HG03060 (cell line): ENCODE results near the gene ALKBH3.

Source experiments
- ATAC-seq: cut with Tn5 transposase; IDR thresholded peaks from one replicate; pipeline ENCODE4 v1.9.1; 2021; ENCODE audit warnings: low read depth, moderate number of reproducible peaks; ENCODE audit not compliant: unreplicated experiment

Gene ALKBH3

GRCh38 chr11:43880640-43881159, at the start of gene ALKBH3:
Gene ALKBH3, plus strand, starts transcription at chr11:43880831. Its CDS starts 1,822 bp downstream, at chr11:43882653.
- ATAC-seq = peak; percentile 95

- no peak for ATAC-seq
These were observed 49.6 kb upstream of the ALKBH3 start for GRCh38 chr11:43830928-43831440.

GRCh38 chr11:43832536-43832935, 48.1 kb upstream of the ALKBH3 start:
- no peak for ATAC-seq

- ATAC-seq = no peak
These were observed 47.0 kb upstream of the ALKBH3 start for GRCh38 chr11:43833657-43834073.

GRCh38 chr11:43834286-43834685, 46.3 kb upstream of the ALKBH3 start:
- no peak for ATAC-seq

- no peak for ATAC-seq
These were observed 45.5 kb upstream of the ALKBH3 start for GRCh38 chr11:43835104-43835503.

- no peak for ATAC-seq
These were observed 42.8 kb upstream of the ALKBH3 start for GRCh38 chr11:43837879-43838278.

- ATAC-seq = no peak
These were observed 38.6 kb upstream of the ALKBH3 start for GRCh38 chr11:43842021-43842420.

GRCh38 chr11:43845816-43846215, 34.8 kb upstream of the ALKBH3 start:
- ATAC-seq = no peak

- ATAC-seq = peak; percentile 67
These were observed 28.5 kb upstream of the ALKBH3 start for GRCh38 chr11:43852057-43852636.

- ATAC-seq = no peak
These were observed 26.9 kb upstream of the ALKBH3 start for GRCh38 chr11:43853781-43854180.

GRCh38 chr11:43856993-43857392, 23.6 kb upstream of the ALKBH3 start:
- no peak for ATAC-seq

- ATAC-seq = no peak
These were observed 19.5 kb upstream of the ALKBH3 start for GRCh38 chr11:43861141-43861540.

GRCh38 chr11:43866520-43866919, 14.1 kb upstream of the ALKBH3 start:
- ATAC-seq = no peak

- ATAC-seq = no peak
These were observed 13.7 kb upstream of the ALKBH3 start for GRCh38 chr11:43866969-43867368.

- ATAC-seq = peak; percentile 100
These were observed 11.6 kb upstream of the ALKBH3 start for GRCh38 chr11:43868852-43869567.

- no peak for ATAC-seq
These were observed 9.6 kb upstream of the ALKBH3 start for GRCh38 chr11:43871051-43871450.

- no peak for ATAC-seq
These were observed 7.6 kb upstream of the ALKBH3 start for GRCh38 chr11:43872995-43873394.

GRCh38 chr11:43874078-43874477, 6.6 kb upstream of the ALKBH3 start:
- no peak for ATAC-seq

GRCh38 chr11:43874738-43875137, 5.9 kb upstream of the ALKBH3 start:
- ATAC-seq = no peak

- ATAC-seq = no peak
These were observed 617 bp upstream of the ALKBH3 start for GRCh38 chr11:43879789-43880639.
